Sigmoid colon (tissue), 7 donors: ENCODE results near the gene PCK1. TPM values are rescaled to one million over a fixed set of nuclear protein-coding genes. Genes with fewer than 3 reads are reported as not detected.

Source experiments
- DNase-seq: peaks from one replicate; pipeline ENCODE4 v3.0.0-alpha.2; 2019
- H3K27ac ChIP-seq, 4 donors: fragments of 200-600 bp; sonication (generic); one replicate each; pipeline ENCODE4 v1.5.1; 2016 to 2019; ENCODE audit warnings: mild to moderate bottlenecking in 1 of 4
- H3K27me3 ChIP-seq, 3 donors: fragments of 200-600 bp; sonication (generic); one replicate each; pipeline ENCODE4 v1.5.1; 2019; ENCODE audit warnings: mild to moderate bottlenecking in 1 of 3
- H3K36me3 ChIP-seq, 4 donors: fragments of 200-600 bp; sonication (generic); one replicate each; pipeline ENCODE4 v1.5.1; 2016 to 2019
- H3K4me1 ChIP-seq, 4 donors: fragments of 200-600 bp; sonication (generic); one replicate each; pipeline ENCODE4 v1.5.1; 2017 to 2019
- H3K4me3 ChIP-seq, 4 donors: fragments of 200-600 bp; sonication (generic); one replicate each; pipeline ENCODE4 v1.5.1; 2017 to 2019; ENCODE audit warnings: mild to moderate bottlenecking in 2 of 4, moderate library complexity in 1 of 4
- H3K9me3 ChIP-seq, 4 donors: fragments of 200-600 bp in 3 of 4; sonication (generic) in 3 of 4; one replicate each; pipeline versions ENCODE4 v1.5.1 to v1.6.1; 2013 to 2019
- CTCF ChIP-seq, 4 experiments: fragments of 450-650 bp in 3 of 4; fragments of 200-600 bp in 1 of 4; IDR thresholded peaks; one replicate each; pipeline ENCODE4 v1.5.1; 2016 to 2019; ENCODE audit warnings: antibody characterized with exemption in 4 of 4, mild to moderate bottlenecking in 3 of 4, moderate library complexity in 2 of 4
- EP300 ChIP-seq, 4 donors: sonication (generic); formaldehyde crosslinking; IDR thresholded peaks; one replicate each; pipeline ENCODE4 v1.6.1; 2017; ENCODE audit warnings: antibody characterized with exemption in 4 of 4
- POLR2A ChIP-seq, 2 donors: fragments of 450-650 bp; IDR thresholded peaks; one replicate each; pipeline ENCODE4 v1.6.1; 2016; ENCODE audit warnings: antibody characterized with exemption in 2 of 2, mild to moderate bottlenecking in 2 of 2, moderate library complexity in 2 of 2
- POLR2AphosphoS5 ChIP-seq, 4 donors: sonication (generic); formaldehyde crosslinking; IDR thresholded peaks; one replicate each; pipeline ENCODE4 v1.6.1; 2017; ENCODE audit warnings: antibody characterized with exemption in 4 of 4
- WGBS, 2 donors: extraction: QIAGEN DNeasy Blood & Tissue Kit; methylation state at CpG; one replicate each; pipeline ENCODE4 v1.1.7; 2013; 5-methylcytosine and 5-hydroxymethylcytosine counted together
- intact Hi-C: fragments of 100-400 bp; cut with DNase I; formaldehyde crosslinking; loops from one replicate; pipeline ENCODE4 v1.15.1; 2023
- polyA plus RNA-seq, 3 donors: library from polyadenylated mRNA; stranded (reverse); fragments of 200-250 nt; gene quantifications; one replicate each; pipeline ENCODE4 v1.2.3, GENCODE V29; 2013
- total RNA-seq, 4 donors: library from RNA; depleted of rRNA; stranded (reverse); fragments of >200 nt; gene quantifications; one replicate each; pipeline ENCODE4 v1.1.0, GENCODE V29; 2016
- donor health status: healthy with polysubstance abuse.
- donor health status: Bipolar disorder and iron deficiency.
- donor health status: healthy.

The PCK1 gene
- total and polyA plus RNA-seq, 7 donors, result 0.33 to 334 (median 7.5) TPM

GRCh38 chr20:57588596-57588995, 27.7 kb downstream of the PCK1 start:
- no peak for DNase-seq
- intact Hi-C loops, result no loop called here
- H3K9me3 ChIP-seq, result no peaks in the 10 kb centered on the region

GRCh38 chr20:57589123-57589727, 28.3 kb downstream of the PCK1 start:
- 81 to 85% methylated on average over 6 of the region's 6 CpGs for WGBS, 2 donors
- H3K9me3 ChIP-seq, result no peaks in the 10 kb centered on the region
- no peak overlapping the region for H3K4me3 ChIP-seq
- no peak overlapping the region for H3K27ac ChIP-seq
- no peak for TF ChIP-seq POLR2A (IDR thresholded peaks at IDR 0.05)
- TF ChIP-seq CTCF (IDR thresholded peaks at IDR 0.05), result no peak
- no peak for TF ChIP-seq EP300 (IDR thresholded peaks at IDR 0.05)
- no peaks in the 10 kb centered on the region for H3K27me3 ChIP-seq
- H3K4me1 ChIP-seq, result peaks cover 0 to 28% (median 8%) of the 10 kb centered on the region in 4 donors
- intact Hi-C loops, result no loop called here
- H3K36me3 ChIP-seq, result no peaks in the 10 kb centered on the region
- no peak for DNase-seq

More at GRCh38 chr20:57588596-57588995, 27.7 kb downstream of the PCK1 start:
- TF ChIP-seq EP300 (IDR thresholded peaks at IDR 0.05) (no peak), POLR2A (IDR thresholded peaks at IDR 0.05) (no peak), POLR2AphosphoS5 (IDR thresholded peaks at IDR 0.05) (no peak), CTCF (IDR thresholded peaks at IDR 0.05) (no peak)
- H3K27ac ChIP-seq, result no peak overlapping the region
- no peak overlapping the region for H3K4me3 ChIP-seq
- no peaks in the 10 kb centered on the region for H3K36me3 ChIP-seq
- H3K4me1 ChIP-seq, result peaks cover 0 to 29% (median 9%) of the 10 kb centered on the region in 4 donors
- 89 to 94% methylated on average over 5 of the region's 5 CpGs for WGBS, 2 donors
- no peaks in the 10 kb centered on the region for H3K27me3 ChIP-seq

- DNase-seq, result peak; percentile 58
- intact Hi-C loops, result loop anchor here (10.0 kb wide), 1 partner anchor 235 kb away; the partner anchor contains the start of gene RAE1
- no peak overlapping the region for H3K4me3 ChIP-seq
- 38 to 72% methylated on average over 16 of the region's 16 CpGs for WGBS, 2 donors
- no peaks in the 10 kb centered on the region for H3K27me3 ChIP-seq
- TF ChIP-seq EP300 (IDR thresholded peaks at IDR 0.05), result no peak
- no peak for TF ChIP-seq POLR2AphosphoS5 (IDR thresholded peaks at IDR 0.05)
- no peak for TF ChIP-seq CTCF (IDR thresholded peaks at IDR 0.05)
- TF ChIP-seq POLR2A (IDR thresholded peaks at IDR 0.05), result no peak
- no peaks in the 10 kb centered on the region for H3K9me3 ChIP-seq
- no peaks in the 10 kb centered on the region for H3K36me3 ChIP-seq
- H3K4me1 ChIP-seq, result peaks cover 0 to 25% (median 8%) of the 10 kb centered on the region in 4 donors
- no peak overlapping the region for H3K27ac ChIP-seq
Measured at GRCh38 chr20:57589728-57590484, 29.0 kb downstream of the PCK1 start.

GRCh38 chr20:57590485-57591288, 29.8 kb downstream of the PCK1 start:
- Histone ChIP-seq H3K9me3 (no peaks in the 10 kb centered on the region), H3K27ac (no peak overlapping the region), H3K4me1 (peaks cover 0 to 17% (median 7%) of the 10 kb centered on the region in 4 donors), H3K36me3 (no peaks in the 10 kb centered on the region), H3K27me3 (no peaks in the 10 kb centered on the region), H3K4me3 (no peak overlapping the region)
- TF ChIP-seq POLR2AphosphoS5 (IDR thresholded peaks at IDR 0.05) (no peak), EP300 (IDR thresholded peaks at IDR 0.05) (no peak), CTCF (IDR thresholded peaks at IDR 0.05) (no peak), POLR2A (IDR thresholded peaks at IDR 0.05) (no peak)
- intact Hi-C loops, result loop anchor here (10.0 kb wide), 1 partner anchor 236 kb away; the partner anchor contains the start of gene RAE1
- DNase-seq, result peak; percentile 52
- 90 to 92% methylated on average over 18 of the region's 18 CpGs for WGBS, 2 donors
